ENCODE measurements around the gene SRSF3.

- TF ChIP-seq CTCF (IDR thresholded peaks at IDR 0.05), result no peak
- TF ChIP-seq POLR2A (IDR thresholded peaks at IDR 0.05), result no peak
Measured at GRCh38 chr6:36545767-36546307, 48.3 kb upstream of the SRSF3 start.
